ENCODE measurements around the gene TSPAN14.
"Not testable (repeated sequence)": the region's sequence is repeated elsewhere in the genome, so short reads cannot be mapped to it uniquely, and the experiment has no call there.

Gene TSPAN14

GRCh38 chr10:80453842-80454512 lies at the start of gene TSPAN14:
TSS of gene TSPAN14 (plus strand) at chr10:80454310. CDS start at chr10:80489234, 34,924 bp downstream.
- peak; percentile 79 for DNase-seq (ENCODE audit: low spot score)

GRCh38 chr10:80405035-80405434 lies 49.1 kb upstream of the TSPAN14 start:
- DNase-seq (ENCODE audit: low spot score): no peak

GRCh38 chr10:80405626-80406025 lies 48.5 kb upstream of the TSPAN14 start:
- peak; percentile 18 for DNase-seq (ENCODE audit: low spot score)

- DNase-seq (ENCODE audit: low spot score): peak; percentile 48
These were observed 47.9 kb upstream of the TSPAN14 start for GRCh38 chr10:80406204-80406603.

- peak; percentile 45 for DNase-seq (ENCODE audit: low spot score)
These were observed 46.3 kb upstream of the TSPAN14 start for GRCh38 chr10:80407812-80408241.

GRCh38 chr10:80408242-80409101 lies 45.6 kb upstream of the TSPAN14 start, which contains the start of gene PRXL2A:
TSS of gene PRXL2A (plus strand) at chr10:80408551. CDS start at chr10:80420468, 11,917 bp downstream.
- peak; percentile 88 for DNase-seq (ENCODE audit: low spot score)

GRCh38 chr10:80409121-80409520 lies 45.0 kb upstream of the TSPAN14 start:
- DNase-seq (ENCODE audit: low spot score): no peak

- no peak for DNase-seq (ENCODE audit: low spot score)
These were observed 44.0 kb upstream of the TSPAN14 start for GRCh38 chr10:80410122-80410521.

GRCh38 chr10:80410578-80411145 lies 43.4 kb upstream of the TSPAN14 start:
- DNase-seq (ENCODE audit: low spot score): no peak

GRCh38 chr10:80411267-80411668 lies 42.8 kb upstream of the TSPAN14 start:
- DNase-seq (ENCODE audit: low spot score): peak; percentile 21

GRCh38 chr10:80411681-80412220 lies 42.4 kb upstream of the TSPAN14 start:
- no peak for DNase-seq (ENCODE audit: low spot score)

GRCh38 chr10:80412486-80412885 lies 41.6 kb upstream of the TSPAN14 start:
- DNase-seq (ENCODE audit: low spot score): no peak

- no peak for DNase-seq (ENCODE audit: low spot score)
These were observed 40.7 kb upstream of the TSPAN14 start for GRCh38 chr10:80413271-80413996.

GRCh38 chr10:80414142-80414895 lies 39.8 kb upstream of the TSPAN14 start:
- no peak for DNase-seq (ENCODE audit: low spot score)

GRCh38 chr10:80415734-80416478 lies 38.2 kb upstream of the TSPAN14 start:
- DNase-seq (ENCODE audit: low spot score): no peak

GRCh38 chr10:80416479-80417098 lies 37.5 kb upstream of the TSPAN14 start:
- DNase-seq (ENCODE audit: low spot score): peak; percentile 61

GRCh38 chr10:80417256-80417655 lies 36.9 kb upstream of the TSPAN14 start:
- not testable (repeated sequence) for DNase-seq (ENCODE audit: low spot score)

GRCh38 chr10:80421050-80421706 lies 32.9 kb upstream of the TSPAN14 start:
- no peak for DNase-seq (ENCODE audit: low spot score)

Measured in Ammon's horn (tissue), 1 donor.